ENCODE results near the gene ARFGEF2.

- TF ChIP-seq CTCF (IDR thresholded peaks at IDR 0.05) (no peak), POLR2AphosphoS5 (IDR thresholded peaks at IDR 0.05; ENCODE audit: insufficient read depth in 1 of 2, low read depth in 1 of 2) (no peak), POLR2A (IDR thresholded peaks at IDR 0.05) (no peak)
Observed at GRCh38 chr20:48906221-48906877, 15.2 kb upstream of the ARFGEF2 start.
